NCI-H2029 (cell line): ENCODE data around the gene SHISA4.
"Not testable (repeated sequence)": the region's sequence is repeated elsewhere in the genome, so short reads cannot be mapped to it uniquely, and the experiment has no call there.

Experiments used
- DNase-seq: peaks from one replicate; lab custom pipeline; 2025; lab: John Stamatoyannopoulos, UW

SHISA4 gene, protein sequence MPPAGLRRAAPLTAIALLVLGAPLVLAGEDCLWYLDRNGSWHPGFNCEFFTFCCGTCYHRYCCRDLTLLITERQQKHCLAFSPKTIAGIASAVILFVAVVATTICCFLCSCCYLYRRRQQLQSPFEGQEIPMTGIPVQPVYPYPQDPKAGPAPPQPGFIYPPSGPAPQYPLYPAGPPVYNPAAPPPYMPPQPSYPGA

DNA sequence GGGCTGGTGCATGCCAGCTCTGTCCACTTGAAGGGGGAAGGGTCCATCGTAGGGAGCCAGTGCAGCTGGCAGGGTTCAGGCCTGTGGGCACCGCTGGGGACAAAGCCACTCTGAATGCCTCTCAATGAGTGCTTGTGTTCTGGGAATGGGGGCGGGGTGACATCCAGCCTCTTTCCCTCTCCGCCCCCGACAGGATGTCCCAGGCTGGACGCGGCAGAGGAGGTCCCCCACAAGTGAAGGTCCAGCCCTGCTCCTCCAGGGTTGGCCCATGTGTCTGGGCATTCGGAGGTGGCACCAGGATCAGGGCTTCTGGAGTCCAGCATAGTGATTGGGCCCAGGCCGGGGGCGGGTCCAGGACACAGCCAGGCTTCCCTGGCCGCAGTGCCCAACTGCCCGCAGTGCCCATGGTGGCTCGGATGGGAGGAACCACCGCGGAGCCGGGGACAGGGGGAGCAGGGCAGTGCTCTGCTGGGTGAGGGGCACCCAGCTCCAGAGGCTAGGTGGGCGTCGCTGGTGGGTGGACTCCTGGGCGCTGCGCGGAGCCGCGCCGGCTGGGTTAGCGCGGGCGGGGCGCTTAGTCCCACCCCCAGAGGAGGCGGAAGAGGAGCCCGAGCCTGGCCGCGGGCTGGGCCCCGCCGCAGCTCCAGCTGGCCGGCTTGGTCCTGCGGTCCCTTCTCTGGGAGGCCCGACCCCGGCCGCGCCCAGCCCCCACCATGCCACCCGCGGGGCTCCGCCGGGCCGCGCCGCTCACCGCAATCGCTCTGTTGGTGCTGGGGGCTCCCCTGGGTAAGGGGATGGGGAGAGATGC lies at the start of gene SHISA4:
SHISA4 (plus strand) TSS at position 617 of the 808 bp plus-strand sequence; CDS start at position 714, 97 bp downstream.
- peak; percentile 41 for DNase-seq

DNA sequence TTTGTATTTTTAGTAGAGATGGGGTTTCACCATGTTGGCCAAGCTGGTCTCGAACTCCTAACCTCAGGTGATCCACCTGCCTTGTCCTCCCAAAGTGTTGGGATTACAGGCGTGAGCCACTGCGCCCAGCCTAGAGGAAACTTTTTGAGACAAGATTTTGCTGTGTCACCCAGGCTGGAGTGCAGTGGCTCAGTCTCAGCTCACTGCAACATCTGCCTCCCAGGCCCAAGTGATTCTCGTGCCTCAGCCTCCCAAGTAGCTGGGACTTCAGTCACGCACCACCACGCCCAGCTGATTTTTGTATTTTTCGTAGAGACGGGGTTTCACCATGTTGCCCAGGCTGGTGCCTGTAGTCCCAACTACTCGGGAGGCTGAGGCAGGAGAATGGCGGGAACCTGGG lies 49.6 kb upstream of the SHISA4 start:
- DNase-seq = not testable (repeated sequence)

DNA sequence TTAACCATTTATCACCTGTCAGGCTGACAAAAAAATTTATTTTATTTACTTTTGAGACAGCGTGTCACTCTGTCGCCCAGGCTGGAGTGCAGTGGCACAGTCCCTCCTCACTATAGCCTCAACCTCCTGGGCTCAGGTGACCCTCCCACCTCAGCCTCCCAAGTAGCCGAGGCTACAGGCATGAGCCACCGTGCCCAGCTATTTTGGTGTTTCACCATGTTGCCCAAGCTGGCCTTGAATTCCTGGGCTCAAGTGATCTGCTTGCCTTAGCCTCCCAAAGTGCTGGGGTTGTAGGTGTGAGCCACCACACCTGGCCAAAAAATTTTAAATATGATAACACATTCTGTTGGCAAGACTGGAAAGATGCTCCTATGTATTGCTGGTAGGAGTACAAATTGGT lies 48.6 kb upstream of the SHISA4 start:
- no peak for DNase-seq

DNA sequence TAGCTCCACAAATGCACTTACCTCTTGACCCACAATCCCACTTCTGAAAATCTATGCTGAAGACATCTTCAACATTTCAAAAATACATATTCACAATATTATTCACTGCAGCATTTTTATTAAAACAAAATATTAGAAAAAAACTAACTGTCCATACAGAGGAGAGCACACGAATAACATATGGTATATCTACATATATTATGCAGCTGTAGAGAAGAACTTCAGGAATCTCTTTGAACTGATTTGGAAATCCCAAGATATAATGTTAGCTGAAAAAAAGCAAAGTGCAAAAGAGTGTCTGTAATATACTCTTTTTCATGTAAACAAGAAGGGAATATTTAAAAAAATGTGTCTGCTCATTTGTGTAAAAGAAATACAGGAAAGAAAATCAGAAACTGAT lies 48.2 kb upstream of the SHISA4 start:
- DNase-seq = no peak

DNA sequence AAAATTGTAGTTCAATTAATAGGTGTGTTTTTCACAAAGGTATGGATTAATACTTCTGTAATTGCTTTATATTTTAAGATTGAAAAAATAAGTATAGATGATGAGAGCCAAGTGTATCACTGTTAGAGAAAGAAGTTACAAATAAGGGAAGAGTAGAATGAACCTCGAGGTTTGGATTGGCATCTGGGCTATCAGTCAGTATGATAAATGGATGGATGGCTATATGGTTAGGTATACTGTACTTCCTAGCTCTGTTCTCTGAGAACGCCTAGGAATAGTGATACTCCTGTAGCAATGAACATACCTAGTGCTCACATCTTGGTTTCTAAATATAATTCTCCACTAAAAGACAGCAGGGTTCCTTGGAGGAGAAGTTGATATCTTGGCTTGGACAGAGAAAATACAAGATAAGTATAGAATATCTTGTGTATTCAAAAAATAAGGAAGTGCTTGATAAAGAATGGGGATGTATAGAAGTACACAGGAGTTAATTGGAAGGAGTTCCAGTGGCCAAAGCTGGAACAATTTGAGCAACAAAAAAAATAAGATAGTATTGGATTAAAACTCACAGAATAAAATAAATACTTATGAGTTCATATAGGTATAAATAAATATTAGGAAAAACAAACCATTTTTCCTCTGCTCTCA lies 47.3 kb upstream of the SHISA4 start:
- no peak for DNase-seq

DNA sequence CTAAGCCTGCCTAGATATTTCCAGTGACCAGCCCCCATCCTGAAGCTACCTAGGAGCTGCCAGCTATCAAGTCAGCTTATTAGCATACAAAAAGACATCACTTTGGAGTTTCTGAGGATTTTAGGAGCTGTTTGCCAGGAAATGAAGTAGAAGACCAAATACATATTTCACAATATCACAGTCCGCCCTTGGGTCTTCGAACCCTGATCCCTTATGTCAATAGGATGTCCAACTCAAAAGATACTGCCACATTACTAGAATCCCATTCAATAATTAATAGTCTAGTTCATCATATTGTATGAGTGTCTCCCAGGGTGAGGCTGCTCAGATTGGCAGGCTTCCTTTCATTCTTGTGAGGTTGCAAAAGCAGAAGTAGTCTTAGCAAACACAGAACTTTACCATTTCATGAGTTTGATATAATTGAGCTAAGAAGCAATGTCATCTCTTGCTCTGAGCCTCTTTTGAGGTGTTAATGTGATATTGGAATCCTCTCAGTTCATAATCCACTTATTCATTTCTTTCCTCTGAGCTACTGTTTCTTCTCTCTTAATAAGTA lies 46.1 kb upstream of the SHISA4 start:
- no peak for DNase-seq

DNA sequence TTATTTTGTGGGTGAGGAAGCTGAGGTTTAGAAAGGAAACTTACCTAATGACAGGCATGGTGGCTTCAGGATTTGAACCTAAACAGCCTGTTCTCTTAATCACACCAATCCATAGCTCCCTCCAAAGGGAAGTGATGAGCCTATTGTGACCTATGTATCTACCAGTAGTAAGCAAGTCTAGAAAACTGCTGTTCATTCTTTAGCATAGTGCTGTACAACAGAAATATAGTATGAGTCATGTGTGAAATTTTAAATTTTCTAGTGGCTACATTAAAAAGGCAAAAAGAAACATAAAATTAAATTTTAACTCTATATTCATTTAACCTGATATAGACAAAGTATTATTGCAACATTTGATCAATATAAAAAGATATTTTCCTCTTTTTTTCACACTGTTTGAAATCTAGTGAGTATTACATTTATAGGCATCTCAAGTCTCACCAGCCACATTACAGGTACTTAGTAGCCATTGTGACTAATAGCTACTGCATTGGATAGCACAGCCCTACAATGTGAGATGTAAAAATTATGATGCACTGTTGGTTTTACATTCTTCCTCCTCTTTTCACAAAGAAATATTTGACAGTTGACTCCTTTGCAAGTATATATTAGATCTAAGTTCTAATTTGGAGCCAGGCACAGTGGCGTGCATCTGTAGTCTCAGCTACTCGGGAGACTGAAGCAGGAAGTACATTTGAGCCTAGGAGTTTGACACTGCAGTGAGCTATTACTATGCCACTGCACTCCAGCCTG lies 43.2 kb upstream of the SHISA4 start:
- DNase-seq = no peak

DNA sequence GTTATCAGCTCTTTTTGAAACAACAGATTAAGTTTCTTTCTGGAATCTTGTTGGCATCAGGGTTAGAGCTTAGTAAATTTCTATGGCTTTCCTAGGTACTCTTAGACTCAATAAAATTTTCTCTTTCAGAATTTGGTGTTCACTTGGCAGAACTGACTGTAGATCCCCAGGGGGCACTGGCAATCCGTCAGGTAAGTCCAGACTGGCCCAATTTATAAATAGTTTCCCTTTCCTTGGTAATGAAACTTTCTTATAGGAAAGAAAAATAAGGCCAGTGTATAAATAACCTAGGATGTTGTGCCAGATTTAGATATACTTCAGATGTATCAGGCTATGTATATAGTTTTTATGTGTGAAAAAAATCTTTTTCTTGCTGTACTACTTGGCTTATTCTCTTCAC lies 41.5 kb upstream of the SHISA4 start:
- no peak for DNase-seq

DNA sequence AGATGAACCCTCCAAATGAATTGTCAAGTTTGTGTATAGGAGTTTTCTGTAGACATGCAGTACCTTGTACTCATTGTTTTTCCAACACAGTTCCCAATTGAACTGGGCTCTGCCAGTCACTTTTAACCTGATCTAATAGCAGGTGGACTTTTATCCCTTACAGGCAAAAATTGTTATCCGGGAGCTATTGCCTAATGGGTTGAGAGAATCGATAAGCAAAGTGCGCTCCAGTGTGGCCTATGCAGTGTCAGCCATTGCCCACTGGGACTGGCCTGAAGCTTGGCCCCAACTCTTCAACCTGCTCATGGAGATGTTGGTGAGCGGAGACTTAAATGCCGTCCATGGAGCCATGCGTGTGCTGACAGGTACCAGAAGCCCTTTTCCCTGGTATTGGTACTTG lies 40.5 kb upstream of the SHISA4 start:
- DNase-seq = no peak

DNA sequence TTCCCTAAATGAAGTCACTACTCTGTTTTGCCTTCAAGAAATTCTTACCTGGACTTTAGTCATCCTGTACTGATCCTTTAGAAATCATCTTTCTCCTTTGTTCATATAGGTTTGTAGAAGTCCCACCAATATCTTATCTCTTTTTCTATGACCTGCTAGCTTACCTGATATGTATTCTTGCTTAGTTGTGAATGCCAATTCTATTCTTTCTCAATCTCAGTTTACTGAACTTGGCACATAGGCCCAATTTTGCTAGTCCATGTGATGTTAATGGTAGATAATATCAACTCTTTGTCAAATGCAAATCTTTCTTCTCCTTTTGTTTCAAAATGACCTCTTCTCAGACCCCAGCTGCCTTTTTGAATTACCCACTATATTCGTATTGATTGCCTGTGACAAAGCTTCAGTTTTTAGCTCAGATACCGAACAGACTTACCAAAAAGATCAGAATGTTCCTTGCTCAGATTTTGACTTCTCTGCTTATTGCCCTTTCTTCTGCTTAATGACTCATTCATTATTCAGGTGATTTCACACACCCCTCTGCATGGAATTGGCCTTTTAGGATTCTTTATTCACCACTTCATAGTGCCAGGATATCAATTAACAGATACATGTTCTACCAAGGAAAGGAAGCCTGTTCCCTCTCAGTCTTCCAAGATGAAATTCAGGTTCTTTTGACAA lies 39.2 kb upstream of the SHISA4 start:
- DNase-seq = no peak

DNA sequence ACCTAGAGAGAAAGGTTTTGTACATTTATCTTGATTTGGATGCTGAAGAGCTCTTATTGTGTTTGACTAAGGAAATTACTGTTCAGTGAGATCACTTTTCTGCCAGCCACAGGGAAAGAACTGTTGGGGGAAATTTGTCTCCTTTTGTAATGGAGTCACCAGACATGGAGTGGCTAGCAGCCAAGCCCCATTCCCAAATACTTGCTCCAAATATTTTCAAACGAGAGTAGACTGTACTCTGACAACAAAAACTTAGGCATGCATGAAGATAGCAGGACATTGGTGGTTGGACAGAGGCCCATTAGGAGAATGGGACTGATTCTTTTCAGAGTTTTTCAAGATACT lies 38.7 kb upstream of the SHISA4 start:
- peak; percentile 3 for DNase-seq

DNA sequence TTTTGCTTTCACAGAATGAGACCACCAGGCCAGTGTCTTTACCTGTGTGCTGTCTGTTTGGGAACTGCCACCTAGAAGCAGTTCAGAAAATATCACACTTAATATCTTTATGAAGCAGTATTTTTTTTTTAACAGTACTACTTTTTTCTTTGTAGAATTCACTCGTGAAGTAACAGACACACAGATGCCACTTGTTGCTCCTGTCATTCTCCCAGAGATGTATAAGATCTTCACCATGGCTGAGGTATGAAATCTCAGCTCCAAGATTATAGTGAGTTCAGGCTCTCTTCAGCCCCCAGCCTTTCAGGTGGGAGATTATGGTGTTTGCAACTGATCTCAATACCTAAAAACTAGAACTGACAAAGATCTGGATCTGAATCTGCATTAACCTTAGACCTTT lies 36.7 kb upstream of the SHISA4 start:
- DNase-seq = no peak

DNA sequence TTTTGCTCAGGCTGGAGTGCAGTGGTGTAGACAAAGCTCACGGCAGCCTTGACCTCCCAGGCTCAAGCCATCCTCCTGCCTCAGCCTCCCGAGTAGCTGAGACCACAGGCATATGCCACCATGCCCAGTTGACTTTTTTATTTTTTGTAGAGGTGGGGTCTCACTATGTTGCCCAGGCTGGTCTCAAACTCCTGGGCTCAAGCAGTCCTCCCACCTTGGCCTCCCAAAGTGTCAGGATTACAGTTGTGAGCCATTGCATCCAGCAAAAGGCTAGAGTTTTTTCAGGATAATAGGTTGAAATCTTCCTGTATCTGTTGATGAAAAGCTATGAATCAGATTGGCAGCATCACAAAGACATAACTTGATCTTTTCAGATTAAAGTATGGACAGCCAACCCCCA lies 32.0 kb upstream of the SHISA4 start:
- not testable (repeated sequence) for DNase-seq

DNA sequence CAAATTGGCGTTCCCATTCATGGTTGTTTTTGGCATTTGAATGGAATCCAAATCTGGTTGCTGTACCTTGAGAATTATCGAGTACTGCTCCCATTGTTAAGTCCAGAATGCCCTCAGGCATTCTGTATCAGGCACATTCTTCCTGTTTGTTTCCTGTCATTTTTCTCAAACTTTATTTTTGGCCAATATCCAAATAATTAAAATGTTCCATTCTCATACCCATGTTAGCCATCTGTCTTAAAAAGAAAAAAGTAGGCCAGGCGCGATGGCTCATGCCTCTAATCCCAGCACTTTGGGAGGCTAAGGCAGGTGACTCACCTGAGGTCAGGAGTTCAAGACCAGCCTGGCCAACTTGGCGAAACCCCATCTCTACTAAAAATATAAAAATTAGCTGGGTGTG lies 29.3 kb upstream of the SHISA4 start:
- no peak for DNase-seq

DNA sequence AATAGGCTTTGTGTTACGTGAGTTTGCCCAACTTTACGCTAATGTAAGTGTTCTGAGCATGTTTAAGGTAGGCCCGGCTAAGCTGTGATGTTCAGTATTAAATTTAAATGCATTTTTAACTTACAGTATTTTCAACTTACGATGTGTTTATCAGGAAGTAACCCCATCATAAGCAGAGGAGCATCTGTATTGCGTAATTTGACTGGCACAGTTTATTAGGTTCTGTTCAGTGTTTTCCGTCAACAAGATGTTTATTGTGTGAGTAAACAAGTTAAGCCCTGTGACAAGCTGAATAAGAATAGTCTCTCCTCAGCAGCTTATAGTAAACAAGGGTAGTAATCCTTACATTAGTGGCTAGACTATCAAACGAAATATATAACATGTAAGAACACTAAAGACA lies 27.2 kb upstream of the SHISA4 start:
- no peak for DNase-seq

DNA sequence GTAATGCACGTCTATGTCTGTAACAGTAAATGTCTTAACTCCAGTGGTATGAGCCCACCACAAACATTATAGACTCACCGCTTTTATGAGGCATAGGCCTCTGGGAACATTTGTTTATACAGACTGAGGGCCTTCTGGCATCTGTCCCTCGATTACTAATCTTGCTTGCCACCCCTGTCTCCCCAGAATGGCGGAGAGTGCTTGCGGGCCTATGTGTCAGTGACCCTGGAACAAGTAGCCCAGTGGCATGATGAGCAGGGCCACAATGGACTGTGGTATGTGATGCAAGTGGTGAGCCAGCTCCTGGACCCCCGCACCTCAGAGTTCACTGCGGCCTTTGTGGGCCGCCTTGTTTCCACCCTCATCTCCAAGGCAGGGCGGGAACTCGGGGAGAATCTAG lies 18.3 kb upstream of the SHISA4 start:
- no peak for DNase-seq

DNA sequence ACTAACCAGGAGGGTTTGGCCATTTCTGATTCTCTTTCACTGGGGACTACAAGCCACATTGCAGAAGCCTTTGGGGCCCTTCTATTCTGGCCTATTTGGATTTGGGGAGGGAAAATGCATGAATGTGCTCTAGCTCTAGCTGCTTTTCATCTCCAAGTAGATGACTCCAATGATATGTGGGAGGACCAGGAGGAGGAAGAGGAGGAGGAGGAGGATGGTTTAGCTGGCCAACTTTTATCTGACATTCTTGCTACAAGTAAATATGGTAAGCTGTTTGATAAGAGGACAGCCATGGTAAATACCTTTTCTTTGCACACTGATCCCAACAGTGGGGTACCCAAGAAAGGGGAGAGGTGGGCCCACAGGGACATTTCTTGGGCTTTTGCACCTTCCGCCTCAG lies 14.0 kb upstream of the SHISA4 start:
- no peak for DNase-seq

DNA sequence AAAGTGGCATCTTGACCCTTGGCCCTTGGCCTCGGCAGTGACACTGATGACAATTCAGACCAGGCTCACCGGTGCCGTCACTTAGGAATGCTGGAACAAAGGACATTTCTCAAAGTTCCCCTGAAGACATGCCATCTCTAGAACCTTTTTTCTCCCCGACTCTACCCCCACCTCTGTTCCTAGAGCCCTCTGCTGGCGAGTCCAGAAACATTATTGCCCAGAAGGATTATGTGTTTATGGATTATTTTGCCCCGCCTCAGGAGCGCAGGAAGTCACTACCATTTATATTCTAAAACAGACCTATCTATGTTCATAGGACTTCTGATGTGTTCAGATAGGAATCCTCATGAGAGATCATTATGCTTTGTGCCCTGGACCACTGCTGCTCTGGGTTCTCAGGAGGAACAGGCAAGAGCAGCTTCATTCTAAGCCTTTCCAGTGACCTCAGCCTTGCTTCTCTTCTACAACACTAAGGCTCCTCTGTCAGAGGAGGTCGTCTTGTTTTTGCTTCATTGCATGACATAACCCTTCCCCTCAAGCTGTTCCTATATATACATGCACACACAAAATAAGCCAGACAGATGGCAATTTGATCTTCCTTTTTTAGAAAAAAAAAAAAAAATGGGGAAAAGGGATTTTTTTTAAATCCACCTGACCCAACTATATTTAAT lies 12.4 kb upstream of the SHISA4 start:
- DNase-seq = no peak

DNA sequence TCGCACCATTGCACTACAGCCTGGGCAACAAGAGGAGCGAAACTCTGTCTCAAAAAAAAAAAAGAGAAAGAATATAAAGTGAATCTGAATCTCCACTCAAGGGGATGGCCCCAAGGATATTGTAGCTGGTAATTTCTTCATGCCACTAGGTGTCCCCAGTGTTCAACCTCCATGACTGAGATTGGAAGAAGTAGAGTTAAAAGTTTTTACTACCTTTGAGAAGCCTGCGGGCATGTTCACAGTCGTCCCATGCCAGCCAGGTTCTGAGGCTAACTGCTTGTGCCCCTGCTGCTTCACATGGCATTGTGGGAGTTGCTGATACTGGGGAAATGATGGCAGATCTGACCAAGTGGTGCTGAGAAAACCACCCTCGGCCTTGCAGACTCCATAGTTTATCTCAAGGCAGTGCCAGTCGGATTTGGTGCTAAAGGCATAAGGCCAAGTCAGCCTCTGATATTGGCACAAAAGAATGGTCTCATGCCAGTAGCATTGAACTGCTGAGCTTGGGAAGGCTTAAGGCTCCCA lies 10.8 kb upstream of the SHISA4 start:
- no peak for DNase-seq

DNA sequence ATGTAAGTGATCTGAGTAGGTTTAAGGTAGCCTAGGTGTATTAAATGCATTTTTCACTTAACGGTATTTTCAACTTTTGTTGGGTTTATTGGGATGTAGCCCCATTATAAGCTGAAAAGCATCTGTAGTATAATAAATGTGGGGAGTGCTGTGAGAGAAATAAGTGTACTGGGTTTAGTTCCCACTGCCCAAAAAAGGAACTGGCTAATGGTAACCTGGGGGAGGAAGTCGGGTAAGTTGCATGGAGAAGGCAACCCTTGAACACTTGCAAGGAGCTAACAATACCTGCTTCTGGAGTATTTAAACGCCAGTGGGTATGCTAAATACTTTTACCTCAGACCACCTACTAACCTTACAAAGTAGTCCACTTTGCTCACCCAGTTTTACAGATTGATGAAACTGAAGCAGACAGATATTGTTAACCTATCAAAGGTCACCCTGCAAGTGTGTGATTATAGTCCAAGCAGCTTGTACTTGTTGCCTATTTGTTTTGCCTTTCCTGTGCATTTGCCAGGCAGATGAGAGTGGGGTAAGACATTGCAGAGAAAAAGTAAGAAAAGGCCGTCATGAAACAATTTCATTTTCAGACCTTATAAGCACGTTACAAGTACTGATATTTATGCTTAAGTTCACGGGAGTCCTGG lies 7.6 kb upstream of the SHISA4 start:
- DNase-seq = no peak
